Pancreas (tissue), 10 donors: ENCODE results near the gene RIPPLY3. TPM values are rescaled to one million over a fixed set of nuclear protein-coding genes. Genes with fewer than 3 reads are reported as not detected.
A peak's percentile ranks its signal among the peaks of the same experiment; 100 is the strongest.

Experiments used
- ATAC-seq, 4 donors: fragments of 200-7000 bp; cut with Tn5 transposase; one replicate each; pipeline versions ENCODE4 v1.8.0 to v1.9.1; 2020; ENCODE audit warnings: mild to moderate bottlenecking in 4 of 4, moderate library complexity in 4 of 4
- DNase-seq, 6 donors: peaks; one replicate each; pipeline ENCODE4 v3.0.0-alpha.2; 2020
- FAIRE-seq: peaks from 2 replicates; lab custom pipeline; 2012; peaks lifted over from hg19 to GRCh38; lab: Jason Lieb, UNC
- H3K27ac ChIP-seq, 4 donors: fragments of 200-600 bp; sonication (generic); 1 replicate in 3 of 4; 2 replicates in 1 of 4; pipeline versions ENCODE4 v1.5.0 to v1.8.0; 2020
- H3K27me3 ChIP-seq, 4 donors: fragments of 200-600 bp; one replicate each; pipeline ENCODE4 v1.8.0; 2021
- H3K36me3 ChIP-seq, 3 donors: fragments of 200-600 bp; sonication (generic) in 1 of 3; one replicate each; pipeline versions ENCODE4 v1.5.0 to v1.8.0; 2020 to 2021
- H3K4me1 ChIP-seq, 3 donors: fragments of 200-600 bp; one replicate each; pipeline ENCODE4 v1.8.0; 2021
- H3K4me3 ChIP-seq, 4 donors: fragments of 200-600 bp; sonication (generic) in 2 of 4; one replicate each; pipeline versions ENCODE4 v1.5.0 to v1.8.0; 2020 to 2021
- H3K9me3 ChIP-seq, 4 donors: fragments of 200-600 bp; one replicate each; pipeline ENCODE4 v1.8.0; 2021
- CTCF ChIP-seq, 4 donors: fragments of 200-600 bp; sonication (generic) in 3 of 4; IDR thresholded peaks; one replicate each; pipeline versions ENCODE4 v1.5.0 to v1.8.0; 2021; ENCODE audit warnings: antibody characterized with exemption in 4 of 4
- WGBS, 2 donors: extraction: QIAGEN DNeasy Blood & Tissue Kit; methylation state at CpG; one replicate each; pipeline ENCODE4 v1.1.7; 2013; 5-methylcytosine and 5-hydroxymethylcytosine counted together
- intact Hi-C, 3 donors: fragments of 100-400 bp; cut with DNase I; formaldehyde crosslinking; loops; one replicate each; pipeline versions ENCODE4 v1.11.1 to v1.14.2; 2022
- polyA plus RNA-seq, 2 donors: library from polyadenylated mRNA; stranded (reverse); fragments of 200-250 nt; gene quantifications; one replicate each; pipeline ENCODE4 v1.2.3, GENCODE V29; 2013
- total RNA-seq, 6 donors: library from RNA; stranded (reverse); fragmentation: NEBNext Ultra II Directional in 4 of 6; extraction: Animal tissue kit (Norgen Biotek cat#: 25700) in 4 of 6; gene quantifications; one replicate each; pipeline versions ENCODE4 v1.2.1 to v1.2.4, GENCODE V29; 2021 to 2023
- donor health status: healthy with polysubstance abuse.
- donor health status: DM: no; HTN: no; CAD: no; lungs with moderate emphysema.
- donor health status: DM: no; HTN: no; CAD: no.
- donor health status: control.
- donor health status: control.
- donor health status: Bipolar disorder and iron deficiency.
- donor health status: DM: yes; HTN: yes; CAD: no.
- donor health status: DM: no; HTN: no; CAD: no.
- donor health status: DM: no; HTN: no; CAD: no.
- donor health status: DM: yes; HTN: yes; CAD: no.

Gene RIPPLY3
- total and polyA plus RNA-seq, 8 donors: 0.09 to 0.26 (median 0.11) TPM; not detected in 5

- FAIRE-seq: no peak
- ATAC-seq: peak in 1 of 4 donors; percentile 11
- intact Hi-C loops: no loop called here
These were observed 55.6 kb downstream of the RIPPLY3 start for GRCh38 chr21:37061926-37062592.

GRCh38 chr21:37062593-37062935 lies 56.1 kb downstream of the RIPPLY3 start:
- WGBS, 2 donors: 86 to 87% methylated on average over 6 of the region's 6 CpGs
- Histone ChIP-seq H3K4me1 (no peaks in the 10 kb centered on the region), H3K4me3 (no peak overlapping the region), H3K36me3 (no peaks in the 10 kb centered on the region), H3K9me3 (no peaks in the 10 kb centered on the region), H3K27ac (no peak overlapping the region), H3K27me3 (no peaks in the 10 kb centered on the region)
- intact Hi-C loops: no loop called here
- no peak for TF ChIP-seq CTCF (IDR thresholded peaks at IDR 0.05)
- no peak for FAIRE-seq
- ATAC-seq: no peak
- no peak for DNase-seq

More at GRCh38 chr21:37061926-37062592, 55.6 kb downstream of the RIPPLY3 start:
- 80 to 81% methylated on average over 7 of the region's 7 CpGs for WGBS, 2 donors
- TF ChIP-seq CTCF (IDR thresholded peaks at IDR 0.05): no peak
- Histone ChIP-seq H3K4me3 (no peak overlapping the region), H3K4me1 (no peaks in the 10 kb centered on the region), H3K36me3 (no peaks in the 10 kb centered on the region), H3K9me3 (no peaks in the 10 kb centered on the region), H3K27me3 (no peaks in the 10 kb centered on the region), H3K27ac (no peak overlapping the region)
- no peak for DNase-seq

- FAIRE-seq: no peak
- H3K27ac ChIP-seq: no peak overlapping the region
- no peaks in the 10 kb centered on the region for H3K9me3 ChIP-seq
- no peak for ATAC-seq
- no peak for DNase-seq
- TF ChIP-seq CTCF (IDR thresholded peaks at IDR 0.05): no peak
- no peak overlapping the region for H3K4me3 ChIP-seq
- H3K27me3 ChIP-seq: no peaks in the 10 kb centered on the region
- H3K36me3 ChIP-seq: no peaks in the 10 kb centered on the region
- 60 to 77% methylated on average over 1 of the region's 1 CpG for WGBS, 2 donors
- H3K4me1 ChIP-seq: no peaks in the 10 kb centered on the region
- intact Hi-C loops: no loop called here
These were observed 56.9 kb downstream of the RIPPLY3 start for GRCh38 chr21:37063433-37063832.

- no peak for ATAC-seq
- TF ChIP-seq CTCF (IDR thresholded peaks at IDR 0.05): no peak
- intact Hi-C loops: no loop called here
These were observed 58.3 kb downstream of the RIPPLY3 start for GRCh38 chr21:37064841-37065240.

GRCh38 chr21:37065561-37066177 lies 59.2 kb downstream of the RIPPLY3 start:
- H3K27me3 ChIP-seq: no peaks in the 10 kb centered on the region
- no peak for FAIRE-seq
- DNase-seq: no peak
- no peaks in the 10 kb centered on the region for H3K9me3 ChIP-seq
- H3K36me3 ChIP-seq: no peaks in the 10 kb centered on the region
- no peak for ATAC-seq
- TF ChIP-seq CTCF (IDR thresholded peaks at IDR 0.05): no peak
- 94 to 97% methylated on average over 9 of the region's 9 CpGs for WGBS, 2 donors
- H3K4me3 ChIP-seq: no peak overlapping the region
- no peaks in the 10 kb centered on the region for H3K4me1 ChIP-seq
- no peak overlapping the region for H3K27ac ChIP-seq
- intact Hi-C loops: no loop called here

More at GRCh38 chr21:37064841-37065240, 58.3 kb downstream of the RIPPLY3 start:
- no peaks in the 10 kb centered on the region for H3K4me1 ChIP-seq
- no peaks in the 10 kb centered on the region for H3K27me3 ChIP-seq
- FAIRE-seq: no peak
- H3K9me3 ChIP-seq: no peaks in the 10 kb centered on the region
- no peaks in the 10 kb centered on the region for H3K36me3 ChIP-seq
- no peak for DNase-seq
- H3K4me3 ChIP-seq: no peak overlapping the region
- H3K27ac ChIP-seq: no peak overlapping the region
